PC-9 (cell line): Measurements from ENCODE around the gene VPS37B. TPM values are rescaled to one million over a fixed set of nuclear protein-coding genes. Genes with fewer than 3 reads are reported as not detected.

Experiments used
- BruUV-seq: library from RNA; stranded (reverse); fragments of 400-500 nt; replicated peaks from 2 replicates; lab custom pipeline; 2021; lab: Mats Ljungman, UMichigan
- CTCF ChIA-PET: fragments of 300-600 bp; sonication (Branson Sonifier 250); formaldehyde crosslinking; loops from one replicate; lab custom pipeline; 2022; ENCODE audit warnings: antibody characterized with exemption; lab: Charles Lee
- POLR2A ChIA-PET: fragments of 300-600 bp; sonication (Branson Sonifier 250); formaldehyde crosslinking; loops from one replicate; lab custom pipeline; 2022; ENCODE audit warnings: antibody characterized with exemption; ENCODE audit not compliant: unreplicated experiment; lab: Charles Lee
- DNase-seq, 2 experiments: peaks; one replicate each; pipeline versions ENCODE4 v3.0.0 to v3.0.0-alpha.2; 2015 to 2022; ENCODE audit warnings: mixed read lengths in 1 of 2
- H2AFZ ChIP-seq: fragments of 200-600 bp; sonication (generic); 2 replicates; pipeline ENCODE4 v1.8.1; 2017; ENCODE audit warnings: antibody characterized with exemption
- H3F3A ChIP-seq: fragments of 200-600 bp; sonication (generic); 2 replicates; pipeline ENCODE4 v1.8.1; 2017; ENCODE audit warnings: antibody characterized with exemption, mild to moderate bottlenecking, low read depth; ENCODE audit not compliant: insufficient read depth
- H3K27ac ChIP-seq: fragments of 200-600 bp; sonication (generic); 2 replicates; pipeline ENCODE4 v1.6.1; 2016; ENCODE audit warnings: mixed run types
- H3K27me3 ChIP-seq: fragments of 200-600 bp; sonication (generic); 2 replicates; pipeline ENCODE4 v1.6.1; 2016; ENCODE audit warnings: low read depth, mixed run types; ENCODE audit not compliant: insufficient read depth
- H3K36me3 ChIP-seq: fragments of 200-600 bp; sonication (generic); 2 replicates; pipeline ENCODE4 v1.6.1; 2016; ENCODE audit warnings: low read depth, mixed run types
- H3K4me1 ChIP-seq: fragments of 200-600 bp; sonication (generic); replicated peaks from 2 replicates; pipeline ENCODE4 v1.6.1; 2016; ENCODE audit warnings: mixed run types; ENCODE audit not compliant: insufficient read depth
- H3K4me2 ChIP-seq: fragments of 200-600 bp; sonication (generic); 2 replicates; pipeline ENCODE4 v1.6.1; 2017; ENCODE audit warnings: mixed run types
- H3K4me3 ChIP-seq: fragments of 200-600 bp; sonication (generic); 2 replicates; pipeline ENCODE4 v1.6.1; 2016; ENCODE audit warnings: mixed run types
- H3K79me2 ChIP-seq: fragments of 200-600 bp; sonication (generic); 2 replicates; pipeline ENCODE4 v1.6.1; 2017; ENCODE audit warnings: low read depth, mixed run types
- H3K9me2 ChIP-seq: fragments of 200-600 bp; sonication (generic); 2 replicates; pipeline ENCODE4 v1.8.1; 2017; ENCODE audit warnings: mild to moderate bottlenecking; ENCODE audit not compliant: insufficient read depth
- H3K9me3 ChIP-seq: fragments of 200-600 bp; sonication (generic); 2 replicates; pipeline ENCODE4 v1.8.1; 2016; ENCODE audit warnings: low read depth; ENCODE audit not compliant: insufficient read depth
- H4K20me1 ChIP-seq: fragments of 200-600 bp; sonication (generic); 2 replicates; pipeline ENCODE4 v1.8.1; 2017; ENCODE audit not compliant: insufficient read depth
- EZH2 ChIP-seq: fragments of 200-600 bp; sonication (generic); IDR thresholded peaks from 2 replicates; pipeline ENCODE4 v1.8.0; 2017; ENCODE audit warnings: antibody characterized with exemption, low read depth
- intact Hi-C: fragments of 100-400 bp; cut with micrococcal nuclease; formaldehyde crosslinking; loops from one replicate; pipeline ENCODE4 v1.10.0; 2022; ENCODE audit not compliant: unreplicated experiment
- total RNA-seq: library from RNA; stranded (reverse); gene quantifications from 2 replicates; pipeline ENCODE4 v1.2.3, GENCODE V29; 2021
- TF ChIP-seq, protein P1 (sequence below): fragments of 200-600 bp; sonication (generic); conservative IDR thresholded peaks from 2 replicates; pipeline ENCODE4 v1.6.1; 2017; ENCODE audit warnings: mixed run types, antibody characterized with exemption, mild to moderate bottlenecking, moderate library complexity

Gene VPS37B
- total RNA-seq, 1 experiment from 2014 or later: 51.4 TPM

DNA sequence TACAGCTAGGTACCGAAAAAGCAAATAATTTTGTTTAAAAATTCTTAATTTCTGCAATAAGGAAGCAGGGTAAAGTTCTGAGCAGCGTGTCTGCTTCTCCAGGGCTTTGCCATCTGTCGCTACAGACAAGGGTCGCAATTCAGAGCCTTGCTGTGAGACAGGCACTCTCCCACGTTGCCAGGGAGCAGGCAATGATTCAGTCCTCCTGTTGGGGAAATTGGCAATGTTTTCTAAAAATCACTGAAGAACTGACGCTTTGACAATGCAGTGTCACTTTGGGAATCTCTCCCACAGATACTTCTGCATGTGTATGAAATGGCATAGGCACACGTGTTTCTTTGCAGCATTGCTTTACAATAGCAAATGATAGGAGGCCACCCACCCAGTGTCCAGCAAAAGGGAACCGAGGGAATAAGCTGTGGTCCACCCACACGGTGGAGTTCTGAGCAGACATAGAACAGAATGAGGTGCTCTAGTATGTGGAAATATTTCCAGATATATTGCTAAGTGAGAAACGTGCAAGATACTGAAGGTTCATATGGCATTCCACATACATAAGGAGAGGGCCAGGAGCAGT is 76.6 kb downstream of the VPS37B start:
- Histone ChIP-seq H3K27ac (no peak overlapping the region), H3K4me2 (no peak overlapping the region), H3K36me3 (no peaks in the 10 kb centered on the region), H3K27me3 (no peaks in the 10 kb centered on the region), H3K4me1 (no peaks in the 10 kb centered on the region), H2AFZ (no peak overlapping the region), H3K9me3 (no peaks in the 10 kb centered on the region), H4K20me1 (no peaks in the 10 kb centered on the region), H3K4me3 (no peak overlapping the region), H3F3A (no peaks in the 10 kb centered on the region), H3K9me2 (no peaks in the 10 kb centered on the region), H3K79me2 (no peaks in the 10 kb centered on the region)
- POLR2A ChIA-PET: no interaction called here
- CTCF ChIA-PET: no interaction called here
- DNase-seq: no peak
- intact Hi-C loops: no loop called here
- TF ChIP-seq, protein P1, sequence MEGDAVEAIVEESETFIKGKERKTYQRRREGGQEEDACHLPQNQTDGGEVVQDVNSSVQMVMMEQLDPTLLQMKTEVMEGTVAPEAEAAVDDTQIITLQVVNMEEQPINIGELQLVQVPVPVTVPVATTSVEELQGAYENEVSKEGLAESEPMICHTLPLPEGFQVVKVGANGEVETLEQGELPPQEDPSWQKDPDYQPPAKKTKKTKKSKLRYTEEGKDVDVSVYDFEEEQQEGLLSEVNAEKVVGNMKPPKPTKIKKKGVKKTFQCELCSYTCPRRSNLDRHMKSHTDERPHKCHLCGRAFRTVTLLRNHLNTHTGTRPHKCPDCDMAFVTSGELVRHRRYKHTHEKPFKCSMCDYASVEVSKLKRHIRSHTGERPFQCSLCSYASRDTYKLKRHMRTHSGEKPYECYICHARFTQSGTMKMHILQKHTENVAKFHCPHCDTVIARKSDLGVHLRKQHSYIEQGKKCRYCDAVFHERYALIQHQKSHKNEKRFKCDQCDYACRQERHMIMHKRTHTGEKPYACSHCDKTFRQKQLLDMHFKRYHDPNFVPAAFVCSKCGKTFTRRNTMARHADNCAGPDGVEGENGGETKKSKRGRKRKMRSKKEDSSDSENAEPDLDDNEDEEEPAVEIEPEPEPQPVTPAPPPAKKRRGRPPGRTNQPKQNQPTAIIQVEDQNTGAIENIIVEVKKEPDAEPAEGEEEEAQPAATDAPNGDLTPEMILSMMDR: no peak
- no peak for TF ChIP-seq EZH2
- no TSS peak for BruUV-seq

Other genes with a start within 250 kb of the VPS37B start
- 2.0 and 2.6 TPM in 2 replicates for gene HCAR2, start 192.8 kb downstream of the VPS37B start, total RNA-seq
- gene HCAR3, start 179.3 kb downstream of the VPS37B start, total RNA-seq: 0.38 and 0.44 TPM in 2 replicates
- 4.2 and 5.2 TPM in 2 replicates for gene HCAR1, start 165.3 kb downstream of the VPS37B start, total RNA-seq
- 53.0 and 66.6 TPM in 2 replicates for gene DENR, start 143.3 kb downstream of the VPS37B start, total RNA-seq
- gene CCDC62, start 121.6 kb downstream of the VPS37B start, total RNA-seq: 0.41 and 0.58 TPM in 2 replicates
- 33.1 and 47.4 TPM in 2 replicates for gene HIP1R, start 60.7 kb downstream of the VPS37B start, total RNA-seq
- 11.4 and 13.0 TPM in 2 replicates for gene ABCB9, start 70.3 kb upstream of the VPS37B start, total RNA-seq
- 33.5 and 36.1 TPM in 2 replicates for gene OGFOD2, start 79.1 kb upstream of the VPS37B start, total RNA-seq
- 162 and 191 TPM in 2 replicates for gene ARL6IP4, start 84.6 kb upstream of the VPS37B start, total RNA-seq